Activated CD4-positive, alpha-beta T cell treated with anti-CD3 and anti-CD28 coated beads, Interleukin-2, Interleukin-6, amounts not matched to agents 100 ng/mL and 50 ng/mL, durations not matched to agents 16 hours and 8 hours (primary cell): ENCODE data around the gene BTBD18.
"Not testable (repeated sequence)": the region's sequence is repeated elsewhere in the genome, so short reads cannot be mapped to it uniquely, and the experiment has no call there.

ENCODE experiments used
- DNase-seq: peaks from one replicate; pipeline ENCODE4 v3.0.0-alpha.2; 2020

The BTBD18 gene

GRCh38 chr11:57728829-57729228, 22.8 kb downstream of the BTBD18 start:
- no peak for DNase-seq

- DNase-seq, result no peak
These were observed 24.4 kb downstream of the BTBD18 start for GRCh38 chr11:57727185-57727584.

GRCh38 chr11:57716726-57717125, 34.9 kb downstream of the BTBD18 start:
- not testable (repeated sequence) for DNase-seq

- no peak for DNase-seq
These were observed 37.8 kb downstream of the BTBD18 start for GRCh38 chr11:57713835-57714234.

DNA sequence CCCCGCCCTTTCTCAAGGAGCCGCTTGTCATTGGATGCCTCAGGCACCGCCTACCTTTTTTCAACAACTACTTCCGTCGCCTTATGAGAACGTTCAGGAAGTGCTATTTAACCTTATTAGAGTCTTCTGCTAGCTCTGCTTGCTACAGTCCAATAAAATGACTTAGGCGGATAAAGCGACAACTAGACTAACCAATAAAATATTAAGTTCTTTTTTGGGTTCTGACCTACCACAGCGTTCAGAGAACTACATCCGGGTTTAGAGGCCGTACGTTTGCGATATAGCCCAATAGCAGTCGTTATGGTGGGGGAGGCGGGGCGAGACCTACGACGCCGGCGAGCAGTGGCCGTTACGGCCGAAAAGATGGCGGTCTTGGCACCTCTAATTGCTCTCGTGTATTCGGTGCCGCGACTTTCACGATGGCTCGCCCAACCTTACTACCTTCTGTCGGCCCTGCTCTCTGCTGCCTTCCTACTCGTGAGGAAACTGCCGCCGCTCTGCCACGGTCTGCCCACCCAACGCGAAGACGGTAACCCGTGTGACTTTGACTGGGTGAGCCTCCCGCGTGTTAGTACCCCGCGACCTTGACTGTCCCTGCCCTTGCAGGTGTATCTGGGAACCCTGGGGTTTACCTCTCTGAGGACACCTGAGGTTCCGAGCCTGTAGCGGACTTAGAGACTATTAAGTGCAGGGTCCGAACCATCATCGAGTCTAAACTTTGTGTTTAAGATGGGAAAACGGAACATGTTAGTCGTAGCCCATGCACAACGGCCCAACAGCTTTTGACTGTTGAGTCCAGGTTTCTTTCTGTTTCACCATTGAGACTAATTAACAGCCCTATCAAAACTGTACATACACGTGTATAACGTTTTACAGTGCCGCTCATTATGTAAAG, 39.1 kb downstream of the BTBD18 start, which contains the start of gene TMX2:
Gene TMX2, plus strand, starts transcription at position 338 of the 895 bp plus-strand sequence. Its CDS starts 26 bp downstream, at position 364.
- DNase-seq, result peak; percentile 95

DNA sequence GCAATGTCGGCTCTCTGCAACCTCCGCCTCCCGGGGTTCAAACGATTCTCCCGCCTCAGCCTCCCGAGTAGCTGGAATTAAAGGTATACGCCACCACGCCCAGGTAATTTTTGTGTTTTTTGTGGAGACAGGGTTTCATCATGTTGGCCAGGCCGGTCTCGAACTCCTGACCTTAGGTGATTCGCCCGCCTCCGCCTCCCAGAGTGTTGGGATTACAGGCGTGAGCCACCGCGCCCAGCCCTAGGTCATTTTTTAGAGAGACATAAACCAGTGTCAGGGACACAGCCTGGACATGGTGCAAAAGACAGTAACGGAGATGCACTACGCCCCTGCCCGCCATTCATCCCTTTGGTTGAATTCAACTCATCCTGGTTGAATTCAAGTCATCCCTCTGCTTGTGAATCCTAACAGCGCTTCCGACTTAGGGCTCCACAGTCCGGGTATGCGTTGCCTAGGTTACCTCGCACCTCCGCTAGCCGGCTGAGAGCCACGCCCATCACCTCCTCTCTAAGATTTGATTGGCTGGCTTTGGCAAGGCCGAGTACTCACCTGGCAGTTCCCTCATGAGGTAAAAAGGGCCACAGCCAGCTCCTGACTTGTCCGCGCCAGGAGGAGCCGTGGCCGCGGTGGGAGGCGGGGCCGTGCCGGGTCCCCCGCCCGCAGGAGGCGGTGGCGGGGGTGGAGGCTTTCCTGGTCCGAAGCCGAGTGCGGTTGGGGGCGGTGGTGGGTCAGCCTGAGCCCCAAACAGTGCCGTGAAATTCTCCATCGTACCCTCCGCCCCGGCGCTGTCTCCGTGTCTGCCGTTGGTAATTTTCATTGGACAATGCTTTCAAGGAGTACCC, 40.0 kb downstream of the BTBD18 start, which contains the start of gene MED19:
Gene MED19, minus strand, starts transcription at position 802 of the 842 bp plus-strand sequence. Its CDS starts 36 bp downstream, at position 766.
- peak; percentile 85 for DNase-seq

GRCh38 chr11:57709802-57710367, 41.7 kb downstream of the BTBD18 start:
- DNase-seq, result peak; percentile 62

DNA sequence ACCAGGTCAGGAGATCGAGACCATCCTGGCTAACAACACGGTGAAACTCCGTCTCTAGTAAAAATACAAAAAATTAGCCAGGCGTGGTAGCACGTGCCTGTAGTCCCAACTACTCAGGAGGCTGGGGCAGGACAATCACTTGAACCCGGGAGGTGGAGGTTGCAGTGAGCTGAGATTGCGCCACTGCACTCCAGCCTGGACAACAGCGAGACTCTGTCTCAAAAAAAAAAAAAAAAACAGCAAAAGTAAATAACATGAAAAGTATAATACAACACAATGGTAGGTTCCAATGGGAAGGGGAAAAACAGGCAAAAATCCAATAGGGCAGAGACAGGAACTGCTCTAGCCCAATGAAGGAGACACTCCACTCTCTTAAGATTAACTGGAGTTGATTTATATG, 46.2 kb downstream of the BTBD18 start:
- DNase-seq, result not testable (repeated sequence)

DNA sequence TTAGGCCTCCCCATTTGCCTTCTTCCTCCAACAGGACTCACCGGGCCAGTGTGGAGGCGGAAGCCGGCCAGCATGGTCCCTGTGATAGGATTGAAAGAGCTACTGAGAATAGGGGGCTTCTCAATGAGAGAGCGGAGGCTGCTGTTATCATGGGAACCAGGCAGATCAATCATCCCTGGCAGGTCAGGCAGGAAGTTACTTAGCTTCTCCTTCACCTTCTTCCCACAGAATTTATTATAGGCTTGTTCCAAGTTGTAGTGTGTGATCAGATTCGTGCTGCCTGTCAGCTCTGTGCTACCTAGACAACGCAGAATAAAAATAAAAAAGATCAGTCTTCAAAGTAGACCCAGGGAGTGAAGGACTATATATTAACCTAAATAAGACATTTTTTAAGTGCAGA, 46.7 kb downstream of the BTBD18 start:
- no peak for DNase-seq

GRCh38 chr11:57703341-57703740, 48.3 kb downstream of the BTBD18 start:
- DNase-seq, result no peak

- DNase-seq, result no peak
These were observed 51.2 kb downstream of the BTBD18 start for GRCh38 chr11:57700425-57700824.

DNA sequence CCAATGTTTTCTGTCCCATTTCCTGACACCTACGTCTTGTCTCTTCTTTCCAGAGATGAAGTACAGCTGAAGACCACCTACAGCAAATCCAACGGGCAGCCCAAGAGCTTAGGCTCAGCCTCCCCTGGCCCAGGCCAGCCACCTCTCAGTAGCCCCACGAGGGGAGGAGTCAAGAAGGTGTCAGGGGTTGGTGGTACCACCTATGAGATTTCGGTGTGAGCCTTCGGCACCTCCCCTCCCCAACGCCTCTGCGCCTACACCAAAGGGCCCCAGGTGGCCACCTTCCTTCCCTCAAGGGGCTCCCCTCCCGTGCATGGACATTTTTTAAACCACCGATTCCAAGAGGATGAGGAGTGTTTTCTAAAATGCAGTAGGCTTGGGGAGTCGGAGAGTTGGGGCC, 51.8 kb downstream of the BTBD18 start:
- no peak for DNase-seq

- no peak for DNase-seq
These were observed 52.7 kb downstream of the BTBD18 start for GRCh38 chr11:57698843-57699365.
